IPS DF 6.9 (cell line): ENCODE results near the gene KIRREL3.

Experiments used
- DNase-seq: peaks from one replicate; pipeline ENCODE4 v3.0.0-alpha.2; 2013; ENCODE audit warnings: low read depth, low spot score
- H3K27ac ChIP-seq: one replicate; pipeline ENCODE4 v1.5.1; 2013; ENCODE audit warnings: low read length, control low read depth
- H3K27me3 ChIP-seq: 2 replicates; pipeline ENCODE4 v1.6.1; 2013; ENCODE audit warnings: mild to moderate bottlenecking, low read length; ENCODE audit not compliant: control insufficient read depth, insufficient read depth
- H3K36me3 ChIP-seq: 2 replicates; pipeline ENCODE4 v1.6.1; 2013; ENCODE audit warnings: low read length; ENCODE audit not compliant: control insufficient read depth, insufficient read depth
- H3K4me1 ChIP-seq: 2 replicates; pipeline ENCODE4 v1.6.1; 2013; ENCODE audit warnings: low read length; ENCODE audit not compliant: control insufficient read depth, insufficient read depth
- H3K4me3 ChIP-seq: 2 replicates; pipeline ENCODE4 v1.5.1; 2013; ENCODE audit warnings: mild to moderate bottlenecking, low read length
- H3K9me3 ChIP-seq: 2 replicates; pipeline ENCODE4 v1.6.1; 2013; ENCODE audit warnings: low read length, inconsistent platforms; ENCODE audit not compliant: control insufficient read depth, insufficient read depth
- whole genome bisulfite sequencing: extraction: QIAGEN DNeasy Blood & Tissue Kit; methylation state at CpG from one replicate; pipeline ENCODE4 v1.1.7; 2013; ENCODE audit warnings: mixed read lengths, missing lambda C conversion rate; ENCODE audit not compliant: insufficient read length, insufficient coverage; 5-methylcytosine and 5-hydroxymethylcytosine counted together

Gene KIRREL3

GRCh38 chr11:126838779-126839178 lies 161.8 kb downstream of the KIRREL3 start:
- no peak overlapping the region for H3K27ac ChIP-seq
- WGBS: no CpG with 5 or more reads among the region's 5 CpGs
- no peaks in the 10 kb centered on the region for H3K36me3 ChIP-seq
- H3K9me3 ChIP-seq: peaks cover 2% of the 10 kb centered on the region; the same call in 1 of the 2 replicates
- no peak for DNase-seq
- H3K27me3 ChIP-seq: no peaks in the 10 kb centered on the region
- no peaks in the 10 kb centered on the region for H3K4me1 ChIP-seq
- no peak overlapping the region for H3K4me3 ChIP-seq

DNA sequence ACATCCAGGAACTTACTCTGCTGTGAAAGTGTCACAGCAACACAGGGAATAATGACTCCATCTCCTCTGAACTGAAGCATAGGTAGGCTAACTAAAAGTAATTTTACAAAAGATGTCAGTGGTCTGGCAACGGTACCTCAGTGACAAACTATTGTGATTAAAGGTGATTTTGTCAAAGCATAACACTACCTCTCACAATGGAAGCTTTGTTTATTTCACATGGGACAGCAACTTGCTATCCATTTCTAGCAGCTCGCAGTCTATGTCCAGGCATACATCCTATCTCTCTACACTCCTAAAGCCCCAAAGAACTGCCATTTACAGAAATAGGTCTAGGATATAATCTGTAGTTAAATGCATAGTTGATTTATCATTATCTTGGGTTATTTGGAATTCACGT lies 163.0 kb downstream of the KIRREL3 start:
- no peaks in the 10 kb centered on the region for H3K4me1 ChIP-seq
- DNase-seq: no peak
- H3K36me3 ChIP-seq: no peaks in the 10 kb centered on the region
- H3K27me3 ChIP-seq: no peaks in the 10 kb centered on the region
- no peak overlapping the region for H3K4me3 ChIP-seq
- H3K9me3 ChIP-seq: peaks cover 2% of the 10 kb centered on the region; the same call in 1 of the 2 replicates
- WGBS: no CpG with 5 or more reads among the region's 3 CpGs
- no peak overlapping the region for H3K27ac ChIP-seq

- Histone ChIP-seq H3K36me3 (no peaks in the 10 kb centered on the region), H3K4me3 (no peak overlapping the region), H3K27ac (no peak overlapping the region), H3K9me3 (peaks cover 2% of the 10 kb centered on the region; the same call in 1 of the 2 replicates), H3K4me1 (no peaks in the 10 kb centered on the region), H3K27me3 (no peaks in the 10 kb centered on the region)
- WGBS: no CpG with 5 or more reads among the region's 8 CpGs
- DNase-seq: no peak
These were observed 166.0 kb downstream of the KIRREL3 start for GRCh38 chr11:126834573-126834972.

DNA sequence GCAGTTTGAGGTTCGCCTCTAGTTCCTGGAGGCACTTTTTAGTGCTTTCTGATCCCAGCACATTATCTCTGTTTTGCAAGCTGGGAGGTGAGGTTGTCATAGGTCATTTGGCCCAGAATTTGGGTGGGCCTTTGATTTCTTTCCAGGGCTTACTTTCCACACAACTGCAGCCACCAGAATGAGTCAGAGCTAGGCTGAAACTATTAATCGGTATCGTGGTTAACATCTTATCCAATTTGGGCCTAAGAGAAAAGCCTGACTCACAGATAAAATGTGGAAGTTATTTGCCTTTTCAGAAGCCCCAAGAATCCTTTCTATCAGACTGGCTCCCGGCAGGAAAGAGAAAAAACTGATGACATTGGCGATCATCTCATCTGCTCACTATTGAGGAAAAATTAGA lies 166.4 kb downstream of the KIRREL3 start:
- no peak for DNase-seq

DNA sequence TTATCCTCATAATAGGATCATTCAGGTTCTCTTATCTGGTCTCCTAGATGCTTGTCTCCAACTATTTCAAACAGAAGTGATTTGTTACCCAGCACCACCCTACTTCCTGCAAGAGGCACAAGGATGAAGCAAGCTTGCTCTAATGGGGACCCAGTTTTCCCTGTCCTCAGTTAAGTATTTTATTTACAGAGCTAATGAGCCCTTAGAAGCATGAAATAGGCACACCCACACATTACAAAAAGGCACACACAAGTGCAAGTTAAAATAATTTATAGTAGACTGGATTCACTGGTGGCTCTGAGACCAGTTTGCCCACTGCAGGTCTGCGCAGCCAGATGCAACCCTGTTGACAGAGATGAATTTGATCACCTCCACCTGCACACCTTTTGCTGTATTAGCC lies 167.5 kb downstream of the KIRREL3 start:
- no peak for DNase-seq
- Histone ChIP-seq H3K27me3 (no peaks in the 10 kb centered on the region), H3K4me3 (no peak overlapping the region), H3K4me1 (no peaks in the 10 kb centered on the region), H3K36me3 (no peaks in the 10 kb centered on the region), H3K27ac (no peak overlapping the region), H3K9me3 (peaks cover 2% of the 10 kb centered on the region; the same call in 1 of the 2 replicates)
- WGBS: no CpG with 5 or more reads among the region's 1 CpG

More for the DNA sequence above, 166.4 kb downstream of the KIRREL3 start:
- WGBS: no CpG with 5 or more reads among the region's 5 CpGs
- H3K9me3 ChIP-seq: peaks cover 2% of the 10 kb centered on the region; the same call in 1 of the 2 replicates
- no peak overlapping the region for H3K4me3 ChIP-seq
- H3K27ac ChIP-seq: no peak overlapping the region
- no peaks in the 10 kb centered on the region for H3K36me3 ChIP-seq
- no peaks in the 10 kb centered on the region for H3K27me3 ChIP-seq
- no peaks in the 10 kb centered on the region for H3K4me1 ChIP-seq

GRCh38 chr11:126832387-126832786 lies 168.2 kb downstream of the KIRREL3 start:
- no peak for DNase-seq
- H3K4me3 ChIP-seq: no peak overlapping the region
- H3K9me3 ChIP-seq: peaks cover 2% of the 10 kb centered on the region; the same call in 1 of the 2 replicates
- no peaks in the 10 kb centered on the region for H3K36me3 ChIP-seq
- no peak overlapping the region for H3K27ac ChIP-seq
- no CpG with 5 or more reads among the region's 6 CpGs for WGBS
- no peaks in the 10 kb centered on the region for H3K27me3 ChIP-seq
- no peaks in the 10 kb centered on the region for H3K4me1 ChIP-seq

DNA sequence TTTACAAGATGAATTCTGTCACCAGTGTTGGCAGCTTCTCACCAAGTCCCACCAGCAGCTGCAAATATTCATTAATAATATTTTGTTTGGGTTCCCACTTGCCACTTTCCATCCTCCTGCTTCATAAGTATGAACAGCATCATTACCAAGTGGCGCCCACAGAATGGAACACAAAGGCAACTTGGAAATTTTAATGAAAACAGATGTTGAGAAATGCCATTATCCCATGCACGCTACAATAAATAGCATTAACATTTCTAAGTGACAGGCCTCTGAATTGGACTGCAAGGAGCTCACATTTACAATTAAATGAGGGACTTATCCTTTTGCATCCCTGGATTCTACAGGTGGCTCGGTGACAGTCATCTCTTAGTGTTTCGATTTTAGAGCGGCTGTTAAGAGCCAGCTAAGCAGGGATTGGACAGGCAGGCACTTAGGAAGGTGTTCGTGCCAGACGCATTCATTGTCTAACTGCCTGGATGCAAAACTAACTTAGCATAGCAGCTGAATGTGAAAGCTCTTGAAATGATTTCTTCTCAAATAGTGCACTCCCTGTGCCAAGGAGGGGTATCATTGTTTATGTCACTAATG lies 170.3 kb downstream of the KIRREL3 start:
- no CpG with 5 or more reads among the region's 7 CpGs for WGBS
- DNase-seq: no peak
- no peak overlapping the region for H3K27ac ChIP-seq

DNA sequence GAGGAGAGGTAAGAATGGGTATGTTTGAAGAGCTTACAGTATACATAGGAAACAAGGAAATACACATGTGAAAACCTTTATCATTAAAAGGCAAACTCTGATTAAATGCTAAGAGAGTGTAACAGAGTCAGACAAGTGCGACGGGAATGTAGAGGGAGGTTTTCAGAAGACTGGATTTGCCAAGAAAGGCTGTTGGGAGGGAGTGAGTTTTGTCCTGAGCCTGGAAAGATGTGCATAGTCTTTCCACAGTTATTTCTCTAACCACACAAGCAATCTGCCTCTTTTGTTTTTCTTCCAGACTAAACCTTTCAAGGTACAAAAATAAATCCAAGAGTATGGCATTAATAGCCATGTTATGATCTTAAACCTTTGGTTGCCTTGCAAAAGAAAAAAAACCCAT lies 170.9 kb downstream of the KIRREL3 start:
- Histone ChIP-seq H3K4me1 (no peaks in the 10 kb centered on the region), H3K27ac (no peak overlapping the region), H3K9me3 (no peaks in the 10 kb centered on the region), H3K27me3 (no peaks in the 10 kb centered on the region), H3K4me3 (no peak overlapping the region), H3K36me3 (no peaks in the 10 kb centered on the region)
- no CpG with 5 or more reads among the region's 2 CpGs for WGBS
- no peak for DNase-seq

More for the DNA sequence above, 170.3 kb downstream of the KIRREL3 start:
- Histone ChIP-seq H3K4me3 (no peak overlapping the region), H3K27me3 (no peaks in the 10 kb centered on the region), H3K36me3 (no peaks in the 10 kb centered on the region), H3K4me1 (no peaks in the 10 kb centered on the region), H3K9me3 (no peaks in the 10 kb centered on the region)

DNA sequence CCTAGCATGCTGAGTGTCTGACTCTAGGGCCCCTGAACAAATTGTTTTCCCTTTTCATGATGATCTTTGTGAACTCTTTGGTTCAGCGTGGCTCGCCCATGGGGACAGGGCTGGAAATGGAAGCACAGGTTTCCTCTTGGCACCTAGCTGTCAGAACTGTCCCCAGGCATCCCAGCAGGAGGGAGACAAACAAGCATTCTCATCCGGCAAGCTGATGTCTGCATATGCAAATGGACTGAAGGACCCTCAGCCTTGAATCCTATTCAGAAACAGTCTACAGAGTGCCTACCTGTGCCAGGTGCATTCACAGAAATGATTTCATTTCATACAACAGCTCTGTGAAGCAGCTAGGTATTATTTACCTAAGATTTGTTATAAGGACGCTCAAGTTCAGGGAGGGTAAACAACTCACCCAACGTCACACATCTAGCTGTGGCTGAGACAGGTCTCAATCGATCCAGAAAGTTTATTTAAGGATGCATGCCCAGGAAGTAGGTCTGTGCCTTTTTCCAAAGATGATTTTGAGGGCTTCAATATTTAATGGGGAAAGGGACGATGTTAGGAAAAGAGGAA lies 176.4 kb downstream of the KIRREL3 start:
- Histone ChIP-seq H3K4me1 (peaks cover 2% of the 10 kb centered on the region; the same call in 1 of the 2 replicates), H3K27ac (no peak overlapping the region), H3K4me3 (no peak overlapping the region), H3K36me3 (no peaks in the 10 kb centered on the region), H3K27me3 (no peaks in the 10 kb centered on the region), H3K9me3 (no peaks in the 10 kb centered on the region)
- no peak for DNase-seq
- WGBS: 100% methylated on average over 1 of the region's 7 CpGs

GRCh38 chr11:126823274-126823673 lies 177.3 kb downstream of the KIRREL3 start:
- no peak for DNase-seq
- no peaks in the 10 kb centered on the region for H3K9me3 ChIP-seq
- H3K27me3 ChIP-seq: no peaks in the 10 kb centered on the region
- H3K4me1 ChIP-seq: peaks cover 2% of the 10 kb centered on the region; the same call in 1 of the 2 replicates
- no peak overlapping the region for H3K27ac ChIP-seq
- no peak overlapping the region for H3K4me3 ChIP-seq
- no peaks in the 10 kb centered on the region for H3K36me3 ChIP-seq

- WGBS: no CpG with 5 or more reads among the region's 1 CpG
- no peaks in the 10 kb centered on the region for H3K9me3 ChIP-seq
- H3K27me3 ChIP-seq: no peaks in the 10 kb centered on the region
- H3K4me3 ChIP-seq: no peak overlapping the region
- peaks cover 2% of the 10 kb centered on the region; the same call in 1 of the 2 replicates for H3K4me1 ChIP-seq
- H3K27ac ChIP-seq: no peak overlapping the region
- no peak for DNase-seq
- H3K36me3 ChIP-seq: no peaks in the 10 kb centered on the region
These were observed 178.7 kb downstream of the KIRREL3 start for GRCh38 chr11:126821827-126822226.
